Measurements from ENCODE around the gene PCAT7.
"Not testable (repeated sequence)": the region's sequence is repeated elsewhere in the genome, so short reads cannot be mapped to it uniquely, and the experiment has no call there.

Gene PCAT7

GRCh38 chr9:94563548-94563947, 8.7 kb downstream of the PCAT7 start:
- no peak for DNase-seq (ENCODE audit: low read depth)

DNA sequence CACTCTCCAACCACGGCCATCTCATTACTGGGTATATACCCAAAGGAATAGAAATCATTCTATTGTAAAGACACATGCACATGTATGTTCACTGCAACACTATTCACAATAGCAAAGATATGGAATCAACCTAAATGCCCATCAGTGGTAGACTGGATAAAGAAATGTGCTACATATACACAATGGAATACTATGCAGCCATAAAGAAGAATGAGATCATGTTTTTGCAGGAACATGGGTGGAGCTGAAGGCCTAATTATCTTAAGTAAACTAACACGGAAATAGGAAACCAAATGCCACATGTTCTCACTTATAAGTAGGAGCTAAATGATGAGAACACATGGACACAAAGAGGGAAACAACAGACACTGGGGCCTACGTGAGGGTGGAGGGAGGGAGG, 9.4 kb downstream of the PCAT7 start:
- DNase-seq (ENCODE audit: low read depth), result not testable (repeated sequence)

DNA sequence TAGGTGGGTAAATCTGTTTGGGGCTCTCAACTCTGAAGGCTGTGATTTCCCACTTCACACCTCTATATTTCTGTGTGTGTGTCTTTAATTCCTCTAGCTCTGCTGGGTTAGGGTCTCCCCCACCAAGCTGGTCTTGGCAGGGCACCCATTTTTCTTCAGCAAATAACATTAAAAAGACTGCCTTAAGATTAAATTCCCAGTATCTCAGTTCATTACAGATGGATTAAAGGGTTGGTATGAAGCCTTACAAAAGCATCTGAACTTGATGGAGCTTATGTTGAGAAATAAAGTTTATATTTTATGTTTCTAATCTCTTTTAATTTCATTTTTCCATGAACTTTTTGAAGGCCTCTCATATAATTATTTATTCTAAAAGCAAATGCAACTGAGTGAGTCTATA, 11.7 kb downstream of the PCAT7 start:
- DNase-seq (ENCODE audit: low read depth), result no peak

- DNase-seq (ENCODE audit: low read depth), result no peak
Measured at GRCh38 chr9:94567271-94567670, 12.4 kb downstream of the PCAT7 start.

GRCh38 chr9:94568250-94568889, 13.5 kb downstream of the PCAT7 start:
- no peak for DNase-seq (ENCODE audit: low read depth)

- DNase-seq (ENCODE audit: low read depth), result no peak
Measured at GRCh38 chr9:94568972-94569712, 14.3 kb downstream of the PCAT7 start.

GRCh38 chr9:94576131-94576530, 21.2 kb downstream of the PCAT7 start:
- no peak for DNase-seq (ENCODE audit: low read depth)

GRCh38 chr9:94577036-94577435, 22.2 kb downstream of the PCAT7 start:
- DNase-seq (ENCODE audit: low read depth), result no peak

DNA sequence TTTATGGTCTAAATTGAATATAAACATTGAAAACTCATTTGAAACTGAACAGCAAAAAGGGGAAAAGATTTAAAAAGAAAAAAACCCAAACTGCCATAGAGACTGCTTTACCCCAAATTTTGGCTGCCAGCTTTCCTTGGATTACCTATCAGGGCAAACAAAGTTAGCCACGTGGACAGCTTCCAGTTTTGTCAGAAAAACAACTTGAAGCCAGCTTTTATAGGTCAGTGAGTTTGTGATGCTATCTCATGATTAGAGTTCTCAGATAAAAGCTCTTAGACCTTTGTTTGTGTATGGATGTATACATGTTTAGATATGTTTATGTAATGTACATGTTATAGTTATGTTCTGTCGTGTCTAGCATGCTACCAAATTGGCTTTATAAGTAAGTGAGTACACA, 22.7 kb downstream of the PCAT7 start:
- no peak for DNase-seq (ENCODE audit: low read depth)

GRCh38 chr9:94581728-94582127, 26.8 kb downstream of the PCAT7 start:
- no peak for DNase-seq (ENCODE audit: low read depth)

GRCh38 chr9:94584555-94584954, 29.7 kb downstream of the PCAT7 start:
- no peak for DNase-seq (ENCODE audit: low read depth)

DNA sequence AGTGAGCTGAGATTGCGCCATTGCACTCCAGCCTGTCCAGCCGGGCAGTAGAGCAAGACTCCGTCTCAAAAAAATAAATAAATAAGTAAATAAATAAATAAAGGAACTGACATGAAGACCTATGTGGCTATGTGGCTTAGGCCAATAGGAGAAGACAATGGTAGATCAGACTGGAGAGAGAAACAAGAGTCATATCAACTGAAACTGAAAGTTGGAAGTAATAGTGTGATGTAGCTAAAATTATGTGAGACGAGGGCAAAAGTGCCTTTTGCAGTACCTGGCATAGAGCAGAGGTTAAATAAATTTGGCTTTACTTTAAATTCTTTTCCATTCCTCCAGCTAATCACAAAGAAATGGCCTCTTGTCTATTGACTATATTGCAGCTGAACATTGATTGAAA, 31.4 kb downstream of the PCAT7 start:
- DNase-seq (ENCODE audit: low read depth), result no peak

- DNase-seq (ENCODE audit: low read depth), result no peak
Measured at GRCh38 chr9:94586814-94587213, 31.9 kb downstream of the PCAT7 start.

- DNase-seq (ENCODE audit: low read depth), result no peak
Measured at GRCh38 chr9:94588681-94589080, 33.8 kb downstream of the PCAT7 start.

- DNase-seq (ENCODE audit: low read depth), result not testable (repeated sequence)
Measured at GRCh38 chr9:94591046-94591545, 36.2 kb downstream of the PCAT7 start.

DNA sequence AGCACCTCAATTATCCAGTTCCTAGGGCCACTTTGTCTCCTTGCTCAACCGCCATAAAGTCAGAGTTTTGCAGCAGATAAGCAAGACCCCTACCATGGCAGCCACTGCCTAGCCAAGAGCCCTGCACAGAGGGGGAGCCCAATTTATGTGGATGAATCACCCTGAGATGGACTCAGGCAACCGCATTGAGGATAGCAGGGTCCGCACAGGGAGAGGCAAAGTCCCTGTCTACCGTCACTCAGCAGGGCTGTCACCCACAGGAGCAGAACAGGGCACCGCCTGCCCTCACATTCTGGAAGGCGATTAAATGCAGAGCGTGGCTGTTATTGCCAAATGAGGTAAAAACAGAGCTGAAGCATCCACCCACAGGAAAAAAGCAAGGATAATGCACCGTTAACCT, 37.0 kb downstream of the PCAT7 start:
- DNase-seq (ENCODE audit: low read depth), result no peak

GRCh38 chr9:94592683-94593082, 37.8 kb downstream of the PCAT7 start:
- DNase-seq (ENCODE audit: low read depth), result not testable (repeated sequence)

DNA sequence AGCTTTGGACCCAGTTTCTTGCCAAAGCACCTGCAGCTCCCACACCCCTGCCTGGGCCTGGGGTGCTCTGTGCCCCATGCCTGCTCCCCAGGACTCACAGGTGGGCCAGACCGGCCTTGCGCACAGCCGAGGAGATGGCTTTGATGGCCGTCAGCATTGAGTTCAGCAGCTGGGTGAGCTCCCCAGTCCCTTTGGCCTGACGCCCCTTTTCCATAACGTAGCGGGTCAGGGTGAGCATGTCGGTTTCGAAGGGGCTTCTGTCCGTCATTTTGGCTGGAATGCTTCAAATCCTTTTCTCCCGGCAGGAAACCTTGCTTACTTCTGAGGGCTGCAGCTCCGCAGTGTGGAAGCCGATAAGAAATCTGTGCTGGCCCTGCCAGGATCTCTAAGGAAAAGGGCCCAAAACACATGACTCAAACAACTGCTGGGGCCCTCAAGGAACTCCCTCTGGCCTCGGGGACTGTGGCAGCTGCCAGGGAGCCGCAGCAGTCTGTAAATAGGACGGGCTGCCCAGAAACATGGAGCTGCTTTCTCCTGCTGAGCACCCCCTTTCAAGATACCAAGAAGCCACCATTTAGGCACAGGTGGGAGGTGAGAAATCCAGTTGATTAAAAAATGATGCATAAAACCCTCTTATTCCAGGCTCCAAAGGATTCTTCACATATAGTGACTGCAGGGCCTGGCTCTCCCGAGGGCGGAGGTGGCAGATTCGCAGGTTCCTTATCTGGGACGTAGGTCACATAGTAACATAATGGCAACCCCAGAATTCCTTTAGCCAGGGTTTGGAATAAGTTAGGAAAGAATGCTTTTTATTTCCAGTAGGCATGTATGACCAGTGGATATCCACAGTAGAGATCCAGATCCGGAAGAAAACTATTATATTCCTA, 38.8 kb downstream of the PCAT7 start, which contains the start of gene FBP2:
Gene FBP2 (minus strand): TSS at position 366 of the 887 bp plus-strand sequence. CDS start 98 bp downstream, at position 268.
- DNase-seq (ENCODE audit: low read depth), result no peak

GRCh38 chr9:94599102-94599501, 44.2 kb downstream of the PCAT7 start:
- no peak for DNase-seq (ENCODE audit: low read depth)

DNA sequence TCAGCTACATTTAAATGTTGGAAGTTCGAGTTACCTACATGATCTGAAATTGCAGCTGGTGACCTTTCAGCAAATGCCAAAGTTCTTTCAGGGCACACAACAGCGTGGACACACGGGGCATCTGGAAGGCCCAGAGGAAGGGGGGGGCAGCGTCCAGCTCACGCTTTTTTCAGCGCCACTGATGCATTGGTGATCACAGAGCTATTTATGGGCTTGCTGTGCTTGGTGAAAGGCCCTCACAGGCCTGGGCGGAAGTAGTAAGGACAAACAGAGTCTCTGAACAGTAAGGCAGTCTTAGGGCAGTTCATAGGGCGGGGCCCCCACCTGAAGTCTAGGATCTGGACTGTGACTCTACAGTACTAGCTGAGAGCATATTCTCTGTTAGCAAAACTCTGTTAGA, 45.4 kb downstream of the PCAT7 start:
- no peak for DNase-seq (ENCODE audit: low read depth)

- DNase-seq (ENCODE audit: low read depth), result no peak
Measured at GRCh38 chr9:94600715-94601114, 45.8 kb downstream of the PCAT7 start.

- no peak for DNase-seq (ENCODE audit: low read depth)
Measured at GRCh38 chr9:94602666-94603065, 47.8 kb downstream of the PCAT7 start.

Measured in GM04504 (cell line).